Measurements from ENCODE around the gene DNAAF1.

- TF ChIP-seq JUN (IDR thresholded peaks at IDR 0.05) = no peak
- no peak for TF ChIP-seq HES2 (IDR thresholded peaks at IDR 0.05)
- no peak for TF ChIP-seq CTCF (IDR thresholded peaks at IDR 0.05)
- no peak for TF ChIP-seq POLR2A (IDR thresholded peaks at IDR 0.05; ENCODE audit: low read length)
Observed at GRCh38 chr16:84212154-84212553, 67.0 kb downstream of the DNAAF1 start.

Data from A549 (cell line).